GM23248 (cell line): Measurements from ENCODE around the gene RUVBL2. TPM values are rescaled to one million over a fixed set of nuclear protein-coding genes. Genes with fewer than 3 reads are reported as not detected.

Source experiments
- DNase-seq: peaks from one replicate; pipeline ENCODE4 v3.0.0-alpha.2; 2015
- H2AFZ ChIP-seq: fragments of 200-600 bp; sonication (generic); 2 replicates; pipeline ENCODE4 v1.6.1; 2016; ENCODE audit warnings: antibody characterized with exemption
- H3F3A ChIP-seq: fragments of 200-600 bp; sonication (generic); 2 replicates; pipeline ENCODE4 v1.6.1; 2016; ENCODE audit warnings: mild to moderate bottlenecking, antibody characterized with exemption, mixed run types; ENCODE audit not compliant: insufficient read depth
- H3K27ac ChIP-seq: fragments of 200-600 bp; sonication (generic); 2 replicates; pipeline ENCODE4 v1.5.1; 2016; ENCODE audit warnings: mild to moderate bottlenecking
- H3K27me3 ChIP-seq: fragments of 200-600 bp; sonication (generic); replicated peaks from 2 replicates; pipeline ENCODE4 v1.6.1; 2016; ENCODE audit warnings: mild to moderate bottlenecking; ENCODE audit not compliant: insufficient read depth
- H3K36me3 ChIP-seq: fragments of 200-600 bp; sonication (generic); 2 replicates; pipeline ENCODE4 v1.6.1; 2016; ENCODE audit warnings: low read depth, mild to moderate bottlenecking
- H3K4me1 ChIP-seq: fragments of 200-600 bp; sonication (generic); 2 replicates; pipeline ENCODE4 v1.6.1; 2016; ENCODE audit warnings: mild to moderate bottlenecking; ENCODE audit not compliant: insufficient read depth
- H3K4me2 ChIP-seq: fragments of 200-600 bp; sonication (generic); one replicate; pipeline ENCODE4 v1.6.1; 2016; ENCODE audit warnings: mild to moderate bottlenecking; ENCODE audit not compliant: unreplicated experiment
- H3K4me3 ChIP-seq: fragments of 200-600 bp; sonication (generic); 2 replicates; pipeline ENCODE4 v1.5.1; 2016; ENCODE audit warnings: mild to moderate bottlenecking
- H3K79me2 ChIP-seq: fragments of 200-600 bp; sonication (generic); 2 replicates; pipeline ENCODE4 v1.6.1; 2016; ENCODE audit warnings: mild to moderate bottlenecking; ENCODE audit not compliant: insufficient read depth
- H3K9ac ChIP-seq: fragments of 200-600 bp; sonication (generic); 2 replicates; pipeline ENCODE4 v1.6.1; 2016; ENCODE audit warnings: mild to moderate bottlenecking
- H3K9me2 ChIP-seq: fragments of 200-600 bp; sonication (generic); 2 replicates; pipeline ENCODE4 v1.6.1; 2016; ENCODE audit warnings: mixed run types, mild to moderate bottlenecking, moderate library complexity; ENCODE audit not compliant: insufficient read depth
- H3K9me3 ChIP-seq: fragments of 200-600 bp; sonication (generic); one replicate; pipeline ENCODE4 v1.6.1; 2017; ENCODE audit warnings: low read depth
- H4K20me1 ChIP-seq: fragments of 200-600 bp; sonication (generic); 2 replicates; pipeline ENCODE4 v1.6.0; 2016; ENCODE audit not compliant: insufficient read depth
- EZH2 ChIP-seq: fragments of 200-600 bp; sonication (generic); IDR thresholded peaks from 2 replicates; pipeline ENCODE4 v1.6.1; 2018; ENCODE audit warnings: antibody characterized with exemption, mild to moderate bottlenecking; ENCODE audit not compliant: insufficient read depth, poor library complexity, severe bottlenecking
- EZH2phosphoT487 ChIP-seq: fragments of 200-600 bp; sonication (generic); IDR thresholded peaks from 2 replicates; pipeline ENCODE4 v1.6.1; 2018; ENCODE audit warnings: antibody characterized with exemption, moderate library complexity, mild to moderate bottlenecking, low read depth; ENCODE audit not compliant: insufficient read depth
- WGBS, 2 experiments: methylation state at CpG; one replicate each; pipeline ENCODE4 v1.1.6; 2015 to 2017; ENCODE audit warnings: low lambda C conversion rate in 2 of 2, low coverage in 1 of 2; ENCODE audit errors: missing lambda C conversion rate in 2 of 2; 5-methylcytosine and 5-hydroxymethylcytosine counted together
- in situ Hi-C: fragments of 300-500 bp; cut with MboI; formaldehyde crosslinking; loops from 2 replicates; pipeline ENCODE4 v1.15.0; 2020
- polyA plus RNA-seq: library from polyadenylated mRNA; unstranded; fragments of >200 nt; fragmentation: Nextera tagmentation; extraction: Ambion mirVana; gene quantifications from 2 replicates; pipeline ENCODE4 v1.2.1, GENCODE V29; 2016
- total RNA-seq: library from RNA; depleted of rRNA; stranded (reverse); fragments of >200 nt; shearing (Covaris generic); gene quantifications from 2 replicates; pipeline ENCODE4 v1.2.3, GENCODE V29; 2014

The RUVBL2 gene
- total and polyA plus RNA-seq, 2 experiments from 2014 or later: 129 to 177 TPM

GRCh38 chr19:49014123-49014869, 20.6 kb downstream of the RUVBL2 start:
- H3K36me3 ChIP-seq: no peaks in the 10 kb centered on the region
- no peak for TF ChIP-seq EZH2
- TF ChIP-seq EZH2phosphoT487: no peak
- DNase-seq: peak; percentile 23
- H4K20me1 ChIP-seq: no peaks in the 10 kb centered on the region
- H3K9me2 ChIP-seq: no peaks in the 10 kb centered on the region
- no peak overlapping the region for H3K4me3 ChIP-seq
- H2AFZ ChIP-seq: no peak overlapping the region
- H3K4me1 ChIP-seq: peaks cover 9% of the 10 kb centered on the region
- no peaks in the 10 kb centered on the region for H3F3A ChIP-seq
- no peaks in the 10 kb centered on the region for H3K27me3 ChIP-seq
- in situ Hi-C loops: no loop called here
- H3K79me2 ChIP-seq: no peaks in the 10 kb centered on the region
- H3K27ac ChIP-seq: no peak overlapping the region
- no peaks in the 10 kb centered on the region for H3K9me3 ChIP-seq
- 89 to 91% methylated on average over 29 to 32 of the region's 32 CpGs for WGBS, 2 experiments
- no peak overlapping the region for H3K4me2 ChIP-seq
- no peak overlapping the region for H3K9ac ChIP-seq

- Histone ChIP-seq H3K9me2 (no peaks in the 10 kb centered on the region), H4K20me1 (no peaks in the 10 kb centered on the region), H3K79me2 (no peaks in the 10 kb centered on the region), H3K4me3 (no peak overlapping the region), H3F3A (no peaks in the 10 kb centered on the region), H3K9ac (no peak overlapping the region), H3K4me2 (no peak overlapping the region), H3K27ac (no peak overlapping the region), H2AFZ (no peak overlapping the region), H3K36me3 (no peaks in the 10 kb centered on the region), H3K4me1 (peaks cover 9% of the 10 kb centered on the region), H3K27me3 (no peaks in the 10 kb centered on the region), H3K9me3 (no peaks in the 10 kb centered on the region)
- no peak for TF ChIP-seq EZH2phosphoT487
- TF ChIP-seq EZH2: no peak
- WGBS, 2 experiments: 90 to 92% methylated on average over 18 of the region's 18 CpGs
- DNase-seq: no peak
- in situ Hi-C loops: no loop called here
These were observed 21.2 kb downstream of the RUVBL2 start for GRCh38 chr19:49014870-49015255.

- 88 to 95% methylated on average over 17 to 25 of the region's 29 CpGs for WGBS, 2 experiments
These were observed 22.6 kb downstream of the RUVBL2 start for GRCh38 chr19:49016067-49016839.

GRCh38 chr19:49017041-49017665, 23.5 kb downstream of the RUVBL2 start, which contains the start of gene LHB:
LHB (minus strand) TSS chr19:49017091; CDS start chr19:49017081, 10 bp downstream.
- H3K79me2 ChIP-seq: no peaks in the 10 kb centered on the region
- H3K9me3 ChIP-seq: no peaks in the 10 kb centered on the region
- H3K27me3 ChIP-seq: no peaks in the 10 kb centered on the region
- peak within 1 kb of the TSS; percentile 28; the same call in 1 of the 2 replicates for H3K9ac ChIP-seq
- no peaks in the 10 kb centered on the region for H3K9me2 ChIP-seq
- H2AFZ ChIP-seq: peak within 1 kb of the TSS; percentile 71
- no peaks in the 10 kb centered on the region for H3F3A ChIP-seq
- in situ Hi-C loops: no loop called here
- peaks cover 9% of the 10 kb centered on the region for H3K4me1 ChIP-seq
- WGBS, 2 experiments: 70 to 71% methylated on average over 17 of the region's 17 CpGs
- no peak for DNase-seq
- no peak within 1 kb of the TSS for H3K27ac ChIP-seq
- peak within 1 kb of the TSS; percentile 75 for H3K4me3 ChIP-seq
- peak within 1 kb of the TSS; percentile 87 for H3K4me2 ChIP-seq
- H4K20me1 ChIP-seq: no peaks in the 10 kb centered on the region
- TF ChIP-seq EZH2 (no peak), EZH2phosphoT487 (no peak)
- H3K36me3 ChIP-seq: no peaks in the 10 kb centered on the region

More at GRCh38 chr19:49016067-49016839, 22.6 kb downstream of the RUVBL2 start:
- H3K9me3 ChIP-seq: no peaks in the 10 kb centered on the region
- H4K20me1 ChIP-seq: no peaks in the 10 kb centered on the region
- no peaks in the 10 kb centered on the region for H3F3A ChIP-seq
- in situ Hi-C loops: no loop called here
- no peak overlapping the region for H3K4me3 ChIP-seq
- DNase-seq: no peak
- H3K36me3 ChIP-seq: no peaks in the 10 kb centered on the region
- H3K4me1 ChIP-seq: peaks cover 9% of the 10 kb centered on the region
- no peak overlapping the region for H2AFZ ChIP-seq
- TF ChIP-seq EZH2phosphoT487 (no peak), EZH2 (no peak)
- no peaks in the 10 kb centered on the region for H3K9me2 ChIP-seq
- no peak overlapping the region for H3K9ac ChIP-seq
- no peaks in the 10 kb centered on the region for H3K79me2 ChIP-seq
- no peak overlapping the region for H3K27ac ChIP-seq
- H3K27me3 ChIP-seq: no peaks in the 10 kb centered on the region
- H3K4me2 ChIP-seq: no peak overlapping the region
